Measurements from ENCODE around the gene LEPROT. TPM values are rescaled to one million over a fixed set of nuclear protein-coding genes. Genes with fewer than 3 reads are reported as not detected.

Gene LEPROT
- total RNA-seq: 10 to 100 TPM; 26.6 to 50.2 (median 37.5) TPM
- long read RNA-seq, full-length matches to known transcripts: 17 of 19 reads
- long read RNA-seq, partial matches to known transcripts: 1 of 19 reads
- long read RNA-seq, other reads (novel, unspliced or antisense): 1 of 19 reads

- no peak for DNase-seq
- Histone ChIP-seq H3K4me1 (peaks cover 0 to 11% (median 3%) of the 10 kb centered on the region in 4 donors), H3K27ac (peak within 1 kb of the TSS; percentile 93 to 97 (median 94)), H3K9me3 (no peaks in the 10 kb centered on the region), H3K36me3 (peaks cover 0 to 7% (median 2%) of the 10 kb centered on the region in 4 donors), H3K4me3 (peak within 1 kb of the TSS; percentile 52 to 95 (median 68)), H3K27me3 (no peaks in the 10 kb centered on the region)
- under 1% methylated on average over 16 of the region's 60 CpGs for WGBS (ENCODE audit: insufficient coverage, low coverage, low lambda C conversion rate, missing lambda C conversion rate)
- TF ChIP-seq POLR2A (IDR thresholded peaks at IDR 0.05): peak; percentile 94
- TF ChIP-seq CTCF (IDR thresholded peaks at IDR 0.05): peak in 1 of 4 donors; percentile 3
- ATAC-seq: peak; percentile 24 to 37 (median 36)
- intact Hi-C loops (cut with DNase I): no loop called here
Measured at GRCh38 chr1:65420590-65421350, at the start of gene LEPROT, which contains the start of gene LEPR. TSS of gene LEPROT (plus strand) at chr1:65420668. CDS start at chr1:65420725, 57 bp downstream. TSS of gene LEPR (plus strand) at chr1:65420668. CDS start at chr1:65565566, 144,898 bp downstream.

GRCh38 chr1:65371544-65371943, 48.9 kb upstream of the LEPROT start:
- no peaks in the 10 kb centered on the region for H3K9me3 ChIP-seq
- no peak overlapping the region for H3K27ac ChIP-seq
- ATAC-seq (no peak), DNase-seq (no peak)
- no peaks in the 10 kb centered on the region for H3K4me1 ChIP-seq
- H3K4me3 ChIP-seq: no peak overlapping the region
- no peaks in the 10 kb centered on the region for H3K36me3 ChIP-seq
- intact Hi-C loops (cut with DNase I): no loop called here
- 82% methylated on average over 3 of the region's 3 CpGs for WGBS (ENCODE audit: insufficient coverage, low coverage, low lambda C conversion rate, missing lambda C conversion rate)
- H3K27me3 ChIP-seq: no peaks in the 10 kb centered on the region
- no peak for TF ChIP-seq CTCF (IDR thresholded peaks at IDR 0.05)
- no peak for TF ChIP-seq POLR2A (IDR thresholded peaks at IDR 0.05)

- Histone ChIP-seq H3K27ac (no peak overlapping the region), H3K36me3 (no peaks in the 10 kb centered on the region), H3K4me1 (peaks cover 0 to 4% (median 0%) of the 10 kb centered on the region in 4 donors), H3K9me3 (no peaks in the 10 kb centered on the region), H3K27me3 (no peaks in the 10 kb centered on the region), H3K4me3 (no peak overlapping the region)
- no peak for DNase-seq
- TF ChIP-seq CTCF (IDR thresholded peaks at IDR 0.05): no peak
- TF ChIP-seq POLR2A (IDR thresholded peaks at IDR 0.05): no peak
- 63% methylated on average over 1 of the region's 1 CpG for WGBS (ENCODE audit: insufficient coverage, low coverage, low lambda C conversion rate, missing lambda C conversion rate)
- intact Hi-C loops (cut with DNase I): no loop called here
- no peak for ATAC-seq
Measured at GRCh38 chr1:65372557-65372956, 47.9 kb upstream of the LEPROT start.

- TF ChIP-seq CTCF (IDR thresholded peaks at IDR 0.05) (no peak), POLR2A (IDR thresholded peaks at IDR 0.05) (no peak)
- DNase-seq: no peak
- WGBS (ENCODE audit: insufficient coverage, low coverage, low lambda C conversion rate, missing lambda C conversion rate): 30% methylated on average over 4 of the region's 4 CpGs
- H3K36me3 ChIP-seq: no peaks in the 10 kb centered on the region
- H3K4me1 ChIP-seq: peaks cover 0 to 4% (median 0%) of the 10 kb centered on the region in 4 donors
- H3K9me3 ChIP-seq: no peaks in the 10 kb centered on the region
- H3K27me3 ChIP-seq: no peaks in the 10 kb centered on the region
- no peak overlapping the region for H3K4me3 ChIP-seq
- no peak overlapping the region for H3K27ac ChIP-seq
- intact Hi-C loops (cut with DNase I): no loop called here
- peak; percentile 39 to 94 (median 56) for ATAC-seq
Measured at GRCh38 chr1:65377496-65378246, 42.8 kb upstream of the LEPROT start.

Data from right lobe of liver (tissue), 6 donors.